Right lobe of liver (tissue), 4 donors: ENCODE results near the gene CDC23.

Source experiments
- CTCF ChIP-seq, 4 donors: fragments of 200-600 bp in 3 of 4; fragments of 450-650 bp in 1 of 4; IDR thresholded peaks; one replicate each; pipeline versions ENCODE4 v1.5.1 to v1.8.0; 2016 to 2022; ENCODE audit warnings: antibody characterized with exemption in 4 of 4, mild to moderate bottlenecking in 2 of 4
- POLR2A ChIP-seq: fragments of 450-650 bp; IDR thresholded peaks from one replicate; pipeline ENCODE4 v1.6.1; 2017; ENCODE audit warnings: antibody characterized with exemption, mild to moderate bottlenecking
- donor health status: DM: no; HTN: no; CAD: no.
- donor health status: DM: no; HTN: no; CAD: no.
- donor health status: DM: no; HTN: yes; CAD: no.

- no peak for TF ChIP-seq CTCF (IDR thresholded peaks at IDR 0.05)
- no peak for TF ChIP-seq POLR2A
Measured at GRCh38 chr5:138246822-138247221, 33.7 kb upstream of the CDC23 start.
